Testis (tissue), 3 donors: ENCODE results near the gene LEPROT. TPM values are rescaled to one million over a fixed set of nuclear protein-coding genes. Genes with fewer than 3 reads are reported as not detected.
A peak's percentile ranks its signal among the peaks of the same experiment; 100 is the strongest.
"Not testable (repeated sequence)": the region's sequence is repeated elsewhere in the genome, so short reads cannot be mapped to it uniquely, and the experiment has no call there.

Experiments
- DNase-seq: peaks from one replicate; pipeline ENCODE4 v3.0.0-alpha.2; 2019
- H3K27ac ChIP-seq, 2 donors: fragments of 200-600 bp; sonication (generic); one replicate each; pipeline ENCODE4 v1.5.1; 2019
- H3K27me3 ChIP-seq: fragments of 200-600 bp; sonication (generic); one replicate; pipeline ENCODE4 v1.5.1; 2019
- H3K36me3 ChIP-seq: fragments of 200-600 bp; sonication (generic); one replicate; pipeline ENCODE4 v1.5.1; 2017; ENCODE audit warnings: low read depth; ENCODE audit errors: missing control alignments
- H3K4me1 ChIP-seq: fragments of 200-600 bp; sonication (generic); one replicate; pipeline ENCODE4 v1.5.1; 2019
- H3K4me3 ChIP-seq, 2 donors: fragments of 200-600 bp; sonication (generic); one replicate each; pipeline ENCODE4 v1.5.1; 2017 to 2019
- H3K9me3 ChIP-seq: fragments of 200-600 bp; sonication (generic); one replicate; pipeline ENCODE4 v1.5.1; 2017
- CTCF ChIP-seq, 3 experiments: fragments of 450-650 bp in 2 of 3; fragments of 200-600 bp in 1 of 3; sonication (generic) in 1 of 3; IDR thresholded peaks; one replicate each; pipeline ENCODE4 v1.5.1; 2016 to 2019; ENCODE audit warnings: antibody characterized with exemption in 3 of 3, mild to moderate bottlenecking in 2 of 3, moderate library complexity in 1 of 3
- POLR2A ChIP-seq: fragments of 450-650 bp; IDR thresholded peaks from one replicate; pipeline ENCODE4 v1.6.1; 2017; ENCODE audit warnings: antibody characterized with exemption, mild to moderate bottlenecking, moderate library complexity
- WGBS, 2 donors: methylation state at CpG; one replicate each; pipeline ENCODE4 v1.1.5; 2018; 5-methylcytosine and 5-hydroxymethylcytosine counted together
- intact Hi-C: fragments of 100-400 bp; cut with DNase I; formaldehyde crosslinking; loops from one replicate; pipeline ENCODE4 v1.15.1; 2023; ENCODE audit warnings: low total_unique reads
- polyA plus RNA-seq: library from polyadenylated mRNA; stranded (reverse); fragments of 350-450 nt; fragmentation: Illumina TruSeq; extraction: RNeasy Lipid Tissue Mini Kit (QIAGEN cat#74804); gene quantifications from one replicate; pipeline ENCODE4 v1.2.3, GENCODE V29; 2014; ENCODE audit warnings: low read depth, low replicate concordance; ENCODE audit not compliant: insufficient read depth
- total RNA-seq, 2 donors: library from RNA; depleted of rRNA; stranded (reverse); fragments of >200 nt; gene quantifications; one replicate each; pipeline ENCODE4 v1.2.3, GENCODE V29; 2016

The LEPROT gene
- total and polyA plus RNA-seq, 3 donors from 2014 or later = 38.0 to 58.0 (median 55.0) TPM

DNA sequence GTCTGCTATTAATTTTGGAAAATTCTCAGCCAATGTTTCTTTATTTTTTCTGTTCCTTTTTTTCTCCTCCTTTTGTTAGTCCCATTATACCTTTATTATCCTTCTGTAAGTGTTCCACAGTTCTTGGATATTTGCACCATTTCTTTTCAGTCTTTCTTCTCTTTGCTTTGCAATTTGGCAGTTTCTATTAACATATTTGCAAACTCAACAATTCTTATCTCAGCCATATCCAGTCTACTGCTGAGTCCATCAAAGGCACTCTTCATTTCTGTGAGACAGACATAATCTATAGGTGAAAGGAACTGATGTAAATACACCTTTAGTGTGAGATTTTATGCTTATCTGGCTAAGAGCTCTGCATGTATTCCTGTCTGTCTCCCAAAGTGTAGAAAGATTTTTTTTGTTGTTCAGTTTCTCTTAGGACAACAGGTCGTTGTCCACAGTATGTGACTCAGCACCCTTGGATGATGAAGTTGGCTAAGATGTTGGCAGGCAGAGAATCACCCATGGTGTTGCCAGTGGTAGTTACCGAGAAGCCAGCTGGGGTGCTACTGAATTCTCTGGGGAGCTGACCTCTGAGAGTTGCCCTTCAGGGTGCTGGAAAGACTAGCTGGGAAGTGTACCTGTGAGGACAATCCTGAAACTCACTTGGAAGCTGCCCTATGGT is 38.4 kb downstream of the LEPROT start:
- no peaks in the 10 kb centered on the region for H3K27me3 ChIP-seq
- no peaks in the 10 kb centered on the region for H3K4me1 ChIP-seq
- DNase-seq = no peak
- WGBS, 2 donors = 83 to 95% methylated on average over 2 of the region's 2 CpGs
- H3K27ac ChIP-seq = no peak overlapping the region
- intact Hi-C loops = no loop called here
- H3K9me3 ChIP-seq = no peaks in the 10 kb centered on the region
- no peak overlapping the region for H3K4me3 ChIP-seq
- H3K36me3 ChIP-seq = no peaks in the 10 kb centered on the region
- TF ChIP-seq CTCF (IDR thresholded peaks at IDR 0.05) = no peak
- no peak for TF ChIP-seq POLR2A

- DNase-seq = no peak
- intact Hi-C loops = no loop called here
- Histone ChIP-seq H3K27ac (no peak overlapping the region), H3K27me3 (no peaks in the 10 kb centered on the region), H3K4me3 (no peak overlapping the region), H3K36me3 (no peaks in the 10 kb centered on the region), H3K9me3 (no peaks in the 10 kb centered on the region), H3K4me1 (no peaks in the 10 kb centered on the region)
- TF ChIP-seq POLR2A (no peak), CTCF (IDR thresholded peaks at IDR 0.05) (peak in 2 of 3 experiments; percentile 29 to 33)
- 80 to 82% methylated on average over 1 of the region's 1 CpG for WGBS, 2 donors
These were observed 38.9 kb downstream of the LEPROT start for GRCh38 chr1:65459397-65459768.

- DNase-seq, H3K4me1 ChIP-seq, H3K9me3 ChIP-seq, H3K27ac ChIP-seq, intact Hi-C loops, H3K27me3 ChIP-seq, H3K36me3 ChIP-seq, H3K4me3 ChIP-seq: not testable (repeated sequence)
- 82 to 88% methylated on average over 1 of the region's 1 CpG for WGBS, 2 donors
These were observed 45.4 kb downstream of the LEPROT start for GRCh38 chr1:65465837-65466236.

GRCh38 chr1:65467536-65467935 is 47.1 kb downstream of the LEPROT start:
- intact Hi-C loops = no loop called here
- WGBS, 2 donors = 50 to 67% methylated on average over 2 to 6 of the region's 6 CpGs
- H3K4me1 ChIP-seq = peaks cover 6% of the 10 kb centered on the region
- no peak overlapping the region for H3K27ac ChIP-seq
- no peak overlapping the region for H3K4me3 ChIP-seq
- H3K27me3 ChIP-seq = no peaks in the 10 kb centered on the region
- no peaks in the 10 kb centered on the region for H3K9me3 ChIP-seq
- no peak for TF ChIP-seq POLR2A
- TF ChIP-seq CTCF (IDR thresholded peaks at IDR 0.05) = no peak
- DNase-seq = no peak
- H3K36me3 ChIP-seq = no peaks in the 10 kb centered on the region

- intact Hi-C loops = no loop called here
- H3K4me3 ChIP-seq = no peak overlapping the region
- H3K36me3 ChIP-seq = no peaks in the 10 kb centered on the region
- H3K27ac ChIP-seq = peak overlapping the region in 1 of 2 donors; percentile 31
- H3K27me3 ChIP-seq = no peaks in the 10 kb centered on the region
- H3K4me1 ChIP-seq = peaks cover 6% of the 10 kb centered on the region
- no peak for DNase-seq
- WGBS, 2 donors = 56% methylated on average over 4 of the region's 4 CpGs
- H3K9me3 ChIP-seq = no peaks in the 10 kb centered on the region
- TF ChIP-seq CTCF (IDR thresholded peaks at IDR 0.05) = no peak
- TF ChIP-seq POLR2A = no peak
These were observed 48.8 kb downstream of the LEPROT start for GRCh38 chr1:65469126-65469888.
